Hematopoietic multipotent progenitor cell treated with erythropoietin and hydrocortisone succinate and interleukin-3 and kit ligand, for 8 days (in vitro differentiated cells): ENCODE measurements around the gene ZNF621.
"Not testable (repeated sequence)": the region's sequence is repeated elsewhere in the genome, so short reads cannot be mapped to it uniquely, and the experiment has no call there.

Experiments used
- DNase-seq: peaks from one replicate; pipeline ENCODE4 v3.0.0-alpha.2; 2015

ZNF621 gene

GRCh38 chr3:40546816-40547215, 22.1 kb downstream of the ZNF621 start:
- DNase-seq, result no peak

GRCh38 chr3:40550167-40550566, 25.4 kb downstream of the ZNF621 start:
- DNase-seq, result no peak

DNA sequence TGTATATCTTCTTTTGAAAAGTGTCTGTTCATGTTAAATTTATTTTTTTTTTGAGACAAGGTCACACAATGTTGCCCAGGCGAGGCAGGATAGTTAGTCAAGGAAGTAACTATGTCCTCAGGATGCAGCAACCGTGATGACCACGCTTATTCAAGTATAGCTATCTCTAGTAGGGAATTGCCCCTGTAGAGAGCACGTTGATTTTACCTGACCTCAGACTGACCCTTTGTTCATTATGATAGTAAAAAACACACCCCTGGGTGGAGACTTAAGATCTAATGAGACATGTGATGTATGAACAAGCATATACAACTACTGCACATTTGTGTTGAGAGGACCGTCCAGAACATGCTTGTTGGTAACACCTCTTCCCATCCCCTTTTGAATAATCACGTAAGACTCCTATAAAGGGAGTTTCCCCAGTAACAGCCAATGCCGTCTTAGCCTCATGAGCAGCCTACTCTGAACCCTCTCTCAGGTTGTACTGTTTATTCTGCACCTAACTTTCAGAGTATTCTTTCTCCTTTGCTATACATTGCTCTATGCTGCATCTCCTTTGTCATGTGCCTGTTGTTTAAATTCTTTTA, 32.9 kb downstream of the ZNF621 start:
- no peak for DNase-seq

DNA sequence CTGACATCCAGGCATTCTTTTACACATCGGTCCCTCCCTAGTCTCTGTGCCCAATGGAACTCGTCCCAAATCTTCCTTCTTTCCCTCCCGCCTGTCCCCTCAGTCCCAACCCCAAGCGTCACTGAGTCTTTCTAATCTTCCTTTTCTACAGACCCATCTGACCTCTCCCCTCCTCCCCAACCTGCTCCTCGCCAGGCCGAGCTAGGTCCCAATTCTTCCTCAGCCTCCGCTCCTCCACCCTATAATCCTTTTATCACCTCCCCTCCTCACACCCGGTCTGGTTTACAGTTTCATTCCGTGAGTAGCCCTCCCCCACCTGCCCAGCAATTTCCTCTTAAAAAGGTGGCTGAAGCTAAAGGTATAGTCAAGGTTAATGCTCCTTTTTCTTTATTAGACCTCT, 37.7 kb downstream of the ZNF621 start:
- not testable (repeated sequence) for DNase-seq

GRCh38 chr3:40565629-40566028, 40.9 kb downstream of the ZNF621 start:
- DNase-seq, result not testable (repeated sequence)

DNA sequence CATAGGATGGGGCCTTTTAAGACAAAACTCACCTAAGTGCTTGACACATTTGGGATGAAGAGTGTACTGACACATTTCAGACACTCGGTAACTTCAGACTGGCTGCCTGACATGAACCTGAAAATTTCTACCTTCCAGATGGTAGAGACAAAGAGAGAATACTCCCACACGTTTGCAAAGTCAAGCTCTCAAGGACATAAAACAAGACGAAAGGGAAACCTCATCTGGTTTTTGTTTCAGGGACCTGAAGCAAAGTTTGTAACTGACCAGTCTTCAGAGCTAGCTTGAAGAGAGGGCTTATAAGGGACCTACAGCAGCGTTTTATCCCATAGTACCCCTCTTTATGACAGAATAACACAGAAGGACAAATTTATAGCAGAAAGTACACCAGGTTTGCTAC, 41.9 kb downstream of the ZNF621 start:
- DNase-seq, result no peak

- no peak for DNase-seq
Measured at GRCh38 chr3:40572588-40572987, 47.8 kb downstream of the ZNF621 start.

DNA sequence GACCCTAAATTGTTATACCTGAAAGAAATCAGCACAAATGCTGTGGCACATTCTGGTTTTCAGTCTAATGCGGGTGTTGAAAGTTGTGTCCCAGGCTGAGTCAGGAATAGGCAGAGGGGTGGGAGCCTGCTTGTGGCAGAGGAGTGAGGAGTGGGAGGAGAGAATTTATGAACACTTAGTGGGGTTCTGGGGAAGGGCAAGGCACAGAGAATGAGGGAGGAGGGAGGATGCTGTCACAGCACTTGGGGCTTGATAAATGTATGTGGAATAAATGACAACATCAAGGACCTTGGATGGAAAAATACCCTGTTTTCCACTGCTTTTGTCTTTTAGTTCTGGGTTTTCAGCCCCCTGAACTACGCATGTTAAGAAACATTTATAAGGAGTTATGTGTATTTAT, 49.3 kb downstream of the ZNF621 start:
- no peak for DNase-seq

GRCh38 chr3:40574661-40575060, 49.9 kb downstream of the ZNF621 start:
- no peak for DNase-seq

DNA sequence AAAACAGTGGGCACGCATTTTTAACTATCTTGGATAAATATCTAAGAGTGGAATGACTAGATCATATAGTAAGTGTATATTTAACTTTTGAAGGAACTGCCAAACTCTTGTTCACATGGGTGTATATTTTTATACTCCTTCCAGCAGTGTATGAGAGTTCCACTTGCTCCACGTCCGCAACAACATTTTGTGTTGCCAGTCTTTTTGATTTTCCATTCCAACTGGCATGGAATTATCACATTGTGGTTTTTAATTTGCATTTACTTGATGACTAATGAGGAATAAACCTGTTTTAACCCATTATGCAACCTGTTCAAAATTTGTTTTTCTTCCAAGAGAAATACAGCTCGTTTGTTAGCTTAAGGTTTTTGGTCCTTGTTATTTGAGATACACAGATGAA, 51.6 kb downstream of the ZNF621 start:
- no peak for DNase-seq

- peak; percentile 73 for DNase-seq
Measured at GRCh38 chr3:40580494-40581091, 55.8 kb downstream of the ZNF621 start.

DNA sequence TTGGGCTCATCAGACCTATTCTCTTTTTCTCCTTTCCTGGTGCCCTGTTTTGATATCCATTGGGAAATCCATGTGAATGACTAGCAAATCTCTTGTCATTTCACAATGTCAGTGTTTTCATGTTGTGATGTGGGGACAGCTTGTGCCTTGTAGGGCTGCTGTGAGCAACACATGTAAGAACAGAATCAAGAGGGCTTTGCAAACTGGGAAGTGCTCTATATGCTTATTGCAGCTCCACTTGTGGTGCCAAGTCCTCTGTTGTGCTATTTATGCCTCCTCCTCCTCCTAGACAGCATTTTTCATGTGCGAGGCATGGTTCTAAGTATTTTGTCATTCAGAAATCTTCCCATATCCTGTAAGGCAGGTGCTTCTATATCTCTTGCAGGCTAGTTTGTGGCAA, 56.4 kb downstream of the ZNF621 start:
- DNase-seq, result no peak

- DNase-seq, result no peak
Measured at GRCh38 chr3:40582401-40583027, 57.8 kb downstream of the ZNF621 start.

- DNase-seq, result no peak
Measured at GRCh38 chr3:40583691-40584090, 58.9 kb downstream of the ZNF621 start.

- peak; percentile 63 for DNase-seq
Measured at GRCh38 chr3:40584625-40585189, 59.9 kb downstream of the ZNF621 start.

- no peak for DNase-seq
Measured at GRCh38 chr3:40585381-40586016, 60.7 kb downstream of the ZNF621 start.

DNA sequence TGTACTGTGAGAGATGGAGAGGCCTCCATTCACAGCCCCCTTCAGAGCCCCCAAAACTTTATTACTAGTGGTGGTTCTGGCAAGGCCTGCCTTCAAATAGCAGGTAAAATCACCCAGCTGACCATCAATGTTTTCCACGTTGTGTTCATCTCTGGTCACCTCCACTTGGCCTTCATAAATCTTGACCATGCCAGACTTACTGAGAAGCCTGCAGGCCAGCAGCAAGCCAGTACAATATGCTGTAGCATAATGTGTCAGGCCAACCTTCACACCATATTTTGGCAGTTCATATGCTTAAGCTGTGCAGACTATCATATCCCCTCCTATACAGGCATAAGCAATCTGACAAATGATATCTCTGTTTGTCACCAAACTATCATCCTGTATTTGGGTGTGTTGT, 62.1 kb downstream of the ZNF621 start:
- DNase-seq, result no peak

DNA sequence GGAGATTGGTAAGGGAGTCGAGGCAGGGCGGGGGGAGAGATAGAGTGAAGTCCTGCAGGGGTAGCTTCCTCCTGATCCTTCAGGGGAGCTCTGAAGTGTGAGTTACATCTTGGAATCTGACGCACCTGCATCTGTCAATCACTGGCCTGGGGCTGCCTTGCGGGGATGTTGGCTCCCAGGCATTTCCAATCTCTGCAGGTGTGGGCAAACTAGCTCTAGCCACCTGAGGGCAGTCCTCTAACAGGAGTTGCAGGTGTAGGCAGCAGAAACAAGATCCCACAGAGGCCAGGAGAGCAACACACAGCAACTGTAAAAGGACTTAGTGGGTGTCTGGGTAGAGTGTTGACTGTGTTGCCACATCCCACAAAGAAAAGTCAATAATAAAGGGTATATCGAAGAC, 63.6 kb downstream of the ZNF621 start:
- DNase-seq, result no peak
